HG03354 (cell line): Measurements from ENCODE around the gene SPATA3.
"Not testable (repeated sequence)": the region's sequence is repeated elsewhere in the genome, so short reads cannot be mapped to it uniquely, and the experiment has no call there.

Source experiments
- ATAC-seq: cut with Tn5 transposase; IDR thresholded peaks from one replicate; pipeline ENCODE4 v1.9.1; 2021; ENCODE audit warnings: mild to moderate bottlenecking; ENCODE audit not compliant: unreplicated experiment, poor library complexity, severe bottlenecking

Gene SPATA3

GRCh38 chr2:230990131-230990898, 5.6 kb upstream of the SPATA3 start:
- ATAC-seq = no peak

GRCh38 chr2:230990899-230991150, 5.1 kb upstream of the SPATA3 start:
- ATAC-seq = no peak

GRCh38 chr2:230991598-230991997, 4.3 kb upstream of the SPATA3 start:
- ATAC-seq = no peak

- no peak for ATAC-seq
These were observed 740 bp downstream of the SPATA3 start for GRCh38 chr2:230996661-230997060.

- no peak for ATAC-seq
These were observed 3.0 kb downstream of the SPATA3 start for GRCh38 chr2:230998882-230999281.

GRCh38 chr2:230999477-230999876, 3.6 kb downstream of the SPATA3 start:
- no peak for ATAC-seq

- no peak for ATAC-seq
These were observed 4.4 kb downstream of the SPATA3 start for GRCh38 chr2:231000211-231000904.

- no peak for ATAC-seq
These were observed 5.1 kb downstream of the SPATA3 start for GRCh38 chr2:231001036-231001435.

GRCh38 chr2:231001921-231002320, 6.0 kb downstream of the SPATA3 start:
- ATAC-seq = no peak

GRCh38 chr2:231002641-231003040, 6.7 kb downstream of the SPATA3 start:
- no peak for ATAC-seq

GRCh38 chr2:231003186-231003585, 7.3 kb downstream of the SPATA3 start:
- no peak for ATAC-seq

- ATAC-seq = not testable (repeated sequence)
These were observed 9.0 kb downstream of the SPATA3 start for GRCh38 chr2:231004930-231005329.

- no peak for ATAC-seq
These were observed 11.6 kb downstream of the SPATA3 start for GRCh38 chr2:231007286-231008098.

GRCh38 chr2:231008131-231008530, 12.2 kb downstream of the SPATA3 start:
- ATAC-seq = no peak

- ATAC-seq = no peak
These were observed 13.5 kb downstream of the SPATA3 start for GRCh38 chr2:231009236-231009919.

- no peak for ATAC-seq
These were observed 14.3 kb downstream of the SPATA3 start for GRCh38 chr2:231010201-231010730.

- ATAC-seq = no peak
These were observed 15.6 kb downstream of the SPATA3 start for GRCh38 chr2:231011526-231011925.

GRCh38 chr2:231012463-231012862, 16.5 kb downstream of the SPATA3 start:
- no peak for ATAC-seq

GRCh38 chr2:231013820-231014219, 17.9 kb downstream of the SPATA3 start:
- no peak for ATAC-seq

GRCh38 chr2:231015478-231015877, 19.6 kb downstream of the SPATA3 start:
- ATAC-seq = no peak
